HFFc6 (cell line): ENCODE data around the gene OTOS. TPM values are rescaled to one million over a fixed set of nuclear protein-coding genes. Genes with fewer than 3 reads are reported as not detected.

ENCODE experiments used
- DNase-seq: peaks from one replicate; pipeline ENCODE4 v3.0.0-alpha.2; 2018
- H3K27ac Mint-ChIP-seq: 2 replicates; pipeline ENCODE4 v1.8.0; 2020; ENCODE audit warnings: mild to moderate bottlenecking, mixed read lengths
- H3K27me3 Mint-ChIP-seq: 2 replicates; pipeline ENCODE4 v1.8.0; 2021; ENCODE audit warnings: mild to moderate bottlenecking, moderate library complexity, mixed read lengths; ENCODE audit not compliant: insufficient read depth
- H3K36me3 Mint-ChIP-seq: 2 replicates; pipeline ENCODE4 v1.8.0; 2021; ENCODE audit warnings: low read depth, mixed read lengths
- H3K4me1 Mint-ChIP-seq: 2 replicates; pipeline ENCODE4 v1.8.0; 2020; ENCODE audit warnings: low read depth, mixed read lengths
- H3K4me3 Mint-ChIP-seq: 2 replicates; pipeline ENCODE4 v1.8.0; 2020; ENCODE audit warnings: mild to moderate bottlenecking, moderate library complexity, mixed read lengths
- H3K9me3 Mint-ChIP-seq: 2 replicates; pipeline ENCODE4 v1.8.0; 2020; ENCODE audit warnings: mild to moderate bottlenecking, mixed read lengths
- total RNA-seq, 6 experiments: library from RNA; stranded (reverse); fragmentation: NEBNext Ultra II Directional; extraction: Animal tissue kit (Norgen Biotek cat#: 25700); gene quantifications; 2 replicates in 1 of 6; 3 replicates in 5 of 6; pipeline ENCODE4 v1.2.3, GENCODE V29; 2021
- TF ChIP-seq, protein P1 (sequence below): fragments of 200-600 bp; sonication (generic); IDR thresholded peaks from 2 replicates; pipeline ENCODE4 v1.5.0; 2021; ENCODE audit warnings: antibody characterized with exemption, mild to moderate bottlenecking

OTOS gene
- total RNA-seq, 6 experiments from 2014 or later = 0.27 to 0.43 TPM; not detected in 4

DNA sequence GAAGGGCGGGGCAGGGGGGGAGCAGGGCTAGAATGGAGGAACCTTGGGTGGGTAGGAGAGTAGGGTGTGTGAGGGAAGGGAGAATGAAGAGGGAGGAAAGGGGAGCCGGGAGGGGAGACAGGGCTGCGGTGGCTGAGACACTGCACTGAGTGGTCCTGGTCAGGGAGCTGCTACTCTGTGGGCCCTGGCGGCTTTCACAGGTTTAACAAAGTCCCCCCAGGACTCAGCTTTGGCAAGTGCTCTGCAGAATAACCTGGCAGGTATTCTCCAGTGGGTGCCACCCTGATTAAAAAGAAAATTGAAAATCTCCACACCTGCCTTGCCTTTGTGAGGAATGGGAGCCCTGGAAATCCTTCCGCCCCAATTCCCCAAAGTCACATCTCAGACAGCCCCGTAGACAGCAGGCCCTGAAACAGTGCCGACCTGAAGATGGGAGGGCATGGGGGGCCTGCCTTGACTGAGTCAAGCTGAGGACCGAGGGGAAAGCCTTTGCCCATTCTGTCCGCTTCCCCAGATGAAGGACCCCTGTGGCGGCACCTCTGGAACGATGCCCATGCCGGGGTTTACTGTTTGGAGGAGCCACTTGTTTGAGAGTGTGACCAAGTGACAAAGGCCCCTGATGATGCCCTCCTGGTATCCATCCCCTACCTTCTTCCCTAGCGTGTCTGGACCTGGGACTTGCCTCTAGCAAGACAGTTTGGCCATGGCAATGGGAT is 43.6 kb upstream of the OTOS start:
- Mint-ChIP-seq H3K4me1 (no peaks in the 10 kb centered on the region), H3K27me3 (peaks cover 55% of the 10 kb centered on the region), H3K27ac (no peak overlapping the region), H3K4me3 (no peak overlapping the region), H3K36me3 (peaks cover 9% of the 10 kb centered on the region; the same call in 1 of the 2 replicates), H3K9me3 (peaks cover 24% of the 10 kb centered on the region)
- no peak for DNase-seq
- TF ChIP-seq, protein P1, sequence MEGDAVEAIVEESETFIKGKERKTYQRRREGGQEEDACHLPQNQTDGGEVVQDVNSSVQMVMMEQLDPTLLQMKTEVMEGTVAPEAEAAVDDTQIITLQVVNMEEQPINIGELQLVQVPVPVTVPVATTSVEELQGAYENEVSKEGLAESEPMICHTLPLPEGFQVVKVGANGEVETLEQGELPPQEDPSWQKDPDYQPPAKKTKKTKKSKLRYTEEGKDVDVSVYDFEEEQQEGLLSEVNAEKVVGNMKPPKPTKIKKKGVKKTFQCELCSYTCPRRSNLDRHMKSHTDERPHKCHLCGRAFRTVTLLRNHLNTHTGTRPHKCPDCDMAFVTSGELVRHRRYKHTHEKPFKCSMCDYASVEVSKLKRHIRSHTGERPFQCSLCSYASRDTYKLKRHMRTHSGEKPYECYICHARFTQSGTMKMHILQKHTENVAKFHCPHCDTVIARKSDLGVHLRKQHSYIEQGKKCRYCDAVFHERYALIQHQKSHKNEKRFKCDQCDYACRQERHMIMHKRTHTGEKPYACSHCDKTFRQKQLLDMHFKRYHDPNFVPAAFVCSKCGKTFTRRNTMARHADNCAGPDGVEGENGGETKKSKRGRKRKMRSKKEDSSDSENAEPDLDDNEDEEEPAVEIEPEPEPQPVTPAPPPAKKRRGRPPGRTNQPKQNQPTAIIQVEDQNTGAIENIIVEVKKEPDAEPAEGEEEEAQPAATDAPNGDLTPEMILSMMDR = no peak

DNA sequence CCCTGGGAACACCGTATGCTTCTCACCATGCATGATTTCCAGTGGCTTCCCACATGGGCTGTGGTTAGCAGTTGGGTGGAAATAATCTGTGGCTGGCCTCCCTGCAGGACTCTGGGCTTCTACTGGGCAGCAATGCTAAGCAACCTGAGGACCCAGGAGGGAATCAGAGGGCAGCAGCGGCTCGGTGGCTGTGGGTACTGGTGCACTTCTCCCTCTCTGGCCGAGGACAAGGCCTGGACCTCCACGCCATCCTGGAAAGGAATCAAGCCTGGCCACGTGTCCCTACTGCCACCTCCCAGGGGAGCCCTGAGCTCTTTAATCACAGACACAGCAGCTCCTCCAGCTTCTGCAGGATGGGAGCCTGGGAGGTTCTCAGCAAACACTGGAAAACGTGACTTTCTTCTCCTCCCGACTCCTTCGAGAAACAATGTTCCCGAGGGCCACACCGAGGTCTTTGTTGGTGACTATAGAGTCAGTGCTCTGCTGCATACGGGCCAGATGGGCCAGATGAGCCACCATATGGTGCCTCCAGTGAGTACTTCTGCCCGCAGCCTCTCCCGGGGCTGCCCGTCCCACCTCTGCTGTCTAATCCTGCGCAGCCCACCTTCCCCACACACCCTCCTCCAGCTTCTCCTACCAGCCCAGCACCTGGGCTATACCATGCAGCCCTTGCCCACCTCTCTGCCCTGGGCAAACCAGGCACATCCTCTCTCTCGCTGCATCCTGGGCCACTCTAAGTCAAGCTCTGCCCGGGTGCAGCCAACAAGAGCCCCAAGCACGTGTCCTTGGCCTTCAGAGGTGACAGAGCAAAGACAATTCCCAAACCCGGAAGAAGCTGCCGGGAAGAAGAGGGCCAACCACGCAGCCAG is 42.8 kb upstream of the OTOS start:
- Mint-ChIP-seq H3K27me3 (peaks cover 50% of the 10 kb centered on the region), H3K27ac (no peak overlapping the region), H3K4me1 (no peaks in the 10 kb centered on the region), H3K36me3 (peaks cover 7% of the 10 kb centered on the region; the same call in 1 of the 2 replicates), H3K4me3 (no peak overlapping the region), H3K9me3 (peaks cover 16% of the 10 kb centered on the region)
- TF ChIP-seq, protein P1 = no peak
- DNase-seq = no peak

DNA sequence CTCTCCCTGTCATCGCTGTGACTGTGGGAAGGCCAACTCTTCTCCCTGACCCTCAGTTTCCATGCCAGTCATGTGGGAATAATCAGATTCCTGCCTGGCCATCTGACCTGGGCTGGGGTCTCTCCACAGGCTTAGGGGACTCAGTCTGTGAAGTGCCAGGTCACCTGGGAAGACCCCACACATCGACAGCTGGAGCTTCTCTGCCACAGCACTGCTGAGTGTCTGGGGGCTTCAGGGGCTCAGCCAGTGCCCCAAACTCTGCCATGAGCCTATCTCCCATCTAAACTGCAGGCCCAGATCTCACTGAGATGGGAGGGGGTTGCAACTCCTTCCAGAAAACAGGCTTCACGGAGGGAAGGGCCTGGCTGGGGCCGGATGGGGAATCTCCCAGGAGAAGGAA is 42.0 kb upstream of the OTOS start:
- H3K4me1 Mint-ChIP-seq = no peaks in the 10 kb centered on the region
- TF ChIP-seq, protein P1 = no peak
- no peak overlapping the region for H3K4me3 Mint-ChIP-seq
- no peak for DNase-seq
- H3K36me3 Mint-ChIP-seq = no peaks in the 10 kb centered on the region
- peaks cover 49% of the 10 kb centered on the region for H3K27me3 Mint-ChIP-seq
- H3K27ac Mint-ChIP-seq = no peak overlapping the region
- peaks cover 9% of the 10 kb centered on the region for H3K9me3 Mint-ChIP-seq

DNA sequence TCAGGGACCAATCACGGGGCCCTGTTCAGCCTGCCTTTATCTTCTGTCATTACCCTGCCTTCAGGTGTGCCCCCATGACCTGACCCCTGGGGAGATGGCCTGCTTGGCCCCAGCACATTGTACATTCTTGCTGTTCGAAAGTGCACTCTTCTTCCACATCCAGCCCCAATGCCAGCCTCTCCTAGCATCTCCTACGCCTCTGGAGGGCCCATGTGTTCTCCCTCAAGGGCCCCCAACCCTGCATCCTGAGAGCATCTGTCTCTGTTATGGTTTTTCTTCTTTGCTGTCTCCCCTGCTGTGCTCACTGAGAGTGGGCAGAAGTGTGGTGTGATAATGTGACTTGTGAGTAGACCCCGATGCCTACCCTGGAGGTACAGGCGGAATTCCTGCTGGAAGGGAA is 41.5 kb upstream of the OTOS start:
- Mint-ChIP-seq H3K27ac (no peak overlapping the region), H3K4me1 (no peaks in the 10 kb centered on the region), H3K4me3 (no peak overlapping the region), H3K27me3 (peaks cover 47% of the 10 kb centered on the region), H3K9me3 (peaks cover 4% of the 10 kb centered on the region), H3K36me3 (no peaks in the 10 kb centered on the region)
- DNase-seq = no peak
- TF ChIP-seq, protein P1 = no peak

DNA sequence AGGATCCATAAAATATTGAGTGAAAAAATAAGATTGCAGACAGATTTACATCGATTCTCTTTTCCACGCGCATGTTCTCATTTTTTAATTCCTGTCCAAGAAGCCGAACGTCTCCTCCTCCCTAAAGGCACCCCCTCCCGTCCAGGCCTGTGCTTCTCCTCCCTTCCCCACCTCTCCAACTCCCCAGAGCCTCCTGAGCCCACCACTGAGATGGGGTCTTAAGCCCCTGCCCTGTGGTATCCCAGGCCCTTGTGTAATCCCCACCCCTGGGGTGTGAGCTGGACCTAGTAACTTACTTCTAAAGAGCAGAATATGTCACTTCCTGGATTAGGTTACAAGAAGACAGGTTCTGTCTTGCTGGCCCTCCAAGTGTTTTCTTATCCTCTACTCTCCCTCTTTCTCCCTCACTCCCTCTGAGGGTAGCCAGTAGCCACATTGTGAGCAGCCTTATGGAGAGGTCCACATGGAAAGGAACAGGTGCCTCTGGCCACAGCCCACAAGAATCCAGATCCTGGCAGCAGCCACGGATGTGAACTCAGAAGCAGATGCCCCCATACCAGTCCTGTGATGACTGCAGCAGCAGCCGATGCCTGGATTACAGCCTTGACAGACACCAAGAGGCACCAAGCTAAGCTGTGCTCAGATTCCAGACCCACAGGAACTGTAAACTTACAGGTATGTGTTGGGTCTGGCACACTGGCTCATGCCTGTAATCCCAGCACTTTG is 39.6 kb upstream of the OTOS start:
- H3K4me1 Mint-ChIP-seq = no peaks in the 10 kb centered on the region
- H3K27me3 Mint-ChIP-seq = peaks cover 57% of the 10 kb centered on the region

More for the DNA sequence above, 39.6 kb upstream of the OTOS start:
- no peaks in the 10 kb centered on the region for H3K9me3 Mint-ChIP-seq
- TF ChIP-seq, protein P1 = no peak
- DNase-seq = no peak
- no peaks in the 10 kb centered on the region for H3K36me3 Mint-ChIP-seq
- H3K27ac Mint-ChIP-seq = no peak overlapping the region
- H3K4me3 Mint-ChIP-seq = no peak overlapping the region
